Ishikawa (cell line): ENCODE data around the gene KIAA0825.

Source experiments
- CEBPB ChIP-seq: IDR thresholded peaks from 2 replicates; pipeline ENCODE4 v1.6.1; 2012
- CREB1 ChIP-seq: IDR thresholded peaks from 2 replicates; pipeline ENCODE4 v1.6.1; 2012; ENCODE audit warnings: low read depth
- EGR1 ChIP-seq: IDR thresholded peaks from 2 replicates; pipeline ENCODE4 v1.6.1; 2012
- EP300 ChIP-seq: IDR thresholded peaks from 2 replicates; pipeline ENCODE4 v1.6.1; 2012; ENCODE audit warnings: borderline replicate concordance
- FOXM1 ChIP-seq: IDR thresholded peaks from 2 replicates; pipeline ENCODE4 v1.6.1; 2012; ENCODE audit warnings: low read depth, borderline replicate concordance
- NFIC ChIP-seq: IDR thresholded peaks from 2 replicates; pipeline ENCODE4 v1.6.1; 2012
- RAD21 ChIP-seq: IDR thresholded peaks from 2 replicates; pipeline ENCODE4 v1.6.1; 2012; ENCODE audit warnings: low read depth
- TAF1 ChIP-seq: IDR thresholded peaks from 2 replicates; pipeline ENCODE4 v1.6.1; 2012; ENCODE audit warnings: low read depth, mild to moderate bottlenecking
- TCF12 ChIP-seq: IDR thresholded peaks from 2 replicates; pipeline ENCODE4 v1.6.1; 2012; ENCODE audit warnings: low read depth
- TEAD4 ChIP-seq: IDR thresholded peaks from 2 replicates; pipeline ENCODE4 v1.6.1; 2012
- YY1 ChIP-seq: IDR thresholded peaks from 2 replicates; pipeline ENCODE4 v1.6.1; 2012; ENCODE audit warnings: low read depth
- ZBTB7A ChIP-seq: IDR thresholded peaks from 2 replicates; pipeline ENCODE4 v1.6.1; 2012; ENCODE audit warnings: low read depth
- TF ChIP-seq, protein P1 (sequence below): IDR thresholded peaks from 2 replicates; pipeline ENCODE4 v1.6.1; 2012; ENCODE audit warnings: low read depth, mild to moderate bottlenecking
- TF ChIP-seq, protein P2 (sequence below): IDR thresholded peaks from 2 replicates; pipeline ENCODE4 v1.6.1; 2012
- TF ChIP-seq, protein P3 (sequence below): IDR thresholded peaks from 2 replicates; pipeline ENCODE4 v1.6.1; 2012

Gene KIAA0825

GRCh38 chr5:94423411-94423810, 195.0 kb downstream of the KIAA0825 start:
- TF ChIP-seq TEAD4, result peak; percentile 47; the same call in 1 of the 2 replicates
- no peak for TF ChIP-seq TCF12
- no peak for TF ChIP-seq CREB1
- peak; percentile 37; the same call in 1 of the 2 replicates for TF ChIP-seq NFIC

- TF ChIP-seq, protein P1, sequence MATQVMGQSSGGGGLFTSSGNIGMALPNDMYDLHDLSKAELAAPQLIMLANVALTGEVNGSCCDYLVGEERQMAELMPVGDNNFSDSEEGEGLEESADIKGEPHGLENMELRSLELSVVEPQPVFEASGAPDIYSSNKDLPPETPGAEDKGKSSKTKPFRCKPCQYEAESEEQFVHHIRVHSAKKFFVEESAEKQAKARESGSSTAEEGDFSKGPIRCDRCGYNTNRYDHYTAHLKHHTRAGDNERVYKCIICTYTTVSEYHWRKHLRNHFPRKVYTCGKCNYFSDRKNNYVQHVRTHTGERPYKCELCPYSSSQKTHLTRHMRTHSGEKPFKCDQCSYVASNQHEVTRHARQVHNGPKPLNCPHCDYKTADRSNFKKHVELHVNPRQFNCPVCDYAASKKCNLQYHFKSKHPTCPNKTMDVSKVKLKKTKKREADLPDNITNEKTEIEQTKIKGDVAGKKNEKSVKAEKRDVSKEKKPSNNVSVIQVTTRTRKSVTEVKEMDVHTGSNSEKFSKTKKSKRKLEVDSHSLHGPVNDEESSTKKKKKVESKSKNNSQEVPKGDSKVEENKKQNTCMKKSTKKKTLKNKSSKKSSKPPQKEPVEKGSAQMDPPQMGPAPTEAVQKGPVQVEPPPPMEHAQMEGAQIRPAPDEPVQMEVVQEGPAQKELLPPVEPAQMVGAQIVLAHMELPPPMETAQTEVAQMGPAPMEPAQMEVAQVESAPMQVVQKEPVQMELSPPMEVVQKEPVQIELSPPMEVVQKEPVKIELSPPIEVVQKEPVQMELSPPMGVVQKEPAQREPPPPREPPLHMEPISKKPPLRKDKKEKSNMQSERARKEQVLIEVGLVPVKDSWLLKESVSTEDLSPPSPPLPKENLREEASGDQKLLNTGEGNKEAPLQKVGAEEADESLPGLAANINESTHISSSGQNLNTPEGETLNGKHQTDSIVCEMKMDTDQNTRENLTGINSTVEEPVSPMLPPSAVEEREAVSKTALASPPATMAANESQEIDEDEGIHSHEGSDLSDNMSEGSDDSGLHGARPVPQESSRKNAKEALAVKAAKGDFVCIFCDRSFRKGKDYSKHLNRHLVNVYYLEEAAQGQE, result no peak
- no peak for TF ChIP-seq FOXM1
- TF ChIP-seq EP300, result no peak
- no peak for TF ChIP-seq CREB1
- no peak for TF ChIP-seq ZBTB7A
- no peak for TF ChIP-seq TAF1
- no peak for TF ChIP-seq TEAD4
- no peak for TF ChIP-seq RAD21
- TF ChIP-seq NFIC, result no peak
- TF ChIP-seq CEBPB, result no peak
- TF ChIP-seq, protein P2, sequence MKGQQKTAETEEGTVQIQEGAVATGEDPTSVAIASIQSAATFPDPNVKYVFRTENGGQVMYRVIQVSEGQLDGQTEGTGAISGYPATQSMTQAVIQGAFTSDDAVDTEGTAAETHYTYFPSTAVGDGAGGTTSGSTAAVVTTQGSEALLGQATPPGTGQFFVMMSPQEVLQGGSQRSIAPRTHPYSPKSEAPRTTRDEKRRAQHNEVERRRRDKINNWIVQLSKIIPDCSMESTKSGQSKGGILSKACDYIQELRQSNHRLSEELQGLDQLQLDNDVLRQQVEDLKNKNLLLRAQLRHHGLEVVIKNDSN, result no peak
- TF ChIP-seq EGR1, result no peak
- TF ChIP-seq YY1, result no peak
- TF ChIP-seq, protein P3, sequence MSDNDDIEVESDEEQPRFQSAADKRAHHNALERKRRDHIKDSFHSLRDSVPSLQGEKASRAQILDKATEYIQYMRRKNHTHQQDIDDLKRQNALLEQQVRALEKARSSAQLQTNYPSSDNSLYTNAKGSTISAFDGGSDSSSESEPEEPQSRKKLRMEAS, result no peak
- TF ChIP-seq TCF12, result no peak
Observed at GRCh38 chr5:94422812-94423211, 195.6 kb downstream of the KIAA0825 start.

- TF ChIP-seq, protein P1, result no peak
- TF ChIP-seq, protein P3, result no peak
- TF ChIP-seq CREB1 (no peak), ZBTB7A (no peak), NFIC (no peak), YY1 (no peak), TAF1 (no peak), FOXM1 (no peak), EGR1 (no peak), TEAD4 (no peak), CEBPB (no peak), RAD21 (no peak), EP300 (no peak)
- TF ChIP-seq, protein P2, result no peak
Observed at GRCh38 chr5:94420885-94421284, 197.5 kb downstream of the KIAA0825 start.

- TF ChIP-seq, protein P3, result no peak
- no peak for TF ChIP-seq TEAD4
- TF ChIP-seq, protein P1, result no peak
- TF ChIP-seq ZBTB7A, result no peak
- TF ChIP-seq, protein P2, result no peak
- no peak for TF ChIP-seq TCF12
- no peak for TF ChIP-seq YY1
- no peak for TF ChIP-seq EGR1
- TF ChIP-seq NFIC, result no peak
- TF ChIP-seq TAF1, result no peak
- TF ChIP-seq CEBPB, result no peak
- no peak for TF ChIP-seq EP300
- TF ChIP-seq RAD21, result no peak
- no peak for TF ChIP-seq CREB1
- no peak for TF ChIP-seq FOXM1
Observed at GRCh38 chr5:94415798-94416197, 202.6 kb downstream of the KIAA0825 start.
